A172 (cell line): ENCODE results near the gene DIP2A. TPM values are rescaled to one million over a fixed set of nuclear protein-coding genes. Genes with fewer than 3 reads are reported as not detected.
"Not testable (repeated sequence)": the region's sequence is repeated elsewhere in the genome, so short reads cannot be mapped to it uniquely, and the experiment has no call there.

Experiments used
- DNase-seq: peaks from one replicate; pipeline ENCODE4 v3.0.0-alpha.2; 2015; ENCODE audit warnings: low spot score
- total RNA-seq: library from RNA; depleted of rRNA; stranded (reverse); fragments of >200 nt; shearing (Covaris generic); gene quantifications from 2 replicates; pipeline ENCODE4 v1.2.3, GENCODE V29; 2014

The DIP2A gene
- total RNA-seq, 1 experiment from 2014 or later, result 8.9 TPM

GRCh38 chr21:46527393-46527792, 68.7 kb downstream of the DIP2A start:
- not testable (repeated sequence) for DNase-seq

GRCh38 chr21:46527801-46528200, 69.1 kb downstream of the DIP2A start:
- DNase-seq, result no peak

GRCh38 chr21:46532080-46532479, 73.4 kb downstream of the DIP2A start:
- DNase-seq, result no peak

GRCh38 chr21:46537026-46537425, 78.3 kb downstream of the DIP2A start:
- no peak for DNase-seq

- no peak for DNase-seq
Measured at GRCh38 chr21:46538262-46538661, 79.6 kb downstream of the DIP2A start.

GRCh38 chr21:46538851-46539666, 80.4 kb downstream of the DIP2A start:
- DNase-seq, result no peak

- DNase-seq, result no peak
Measured at GRCh38 chr21:46540087-46540710, 81.5 kb downstream of the DIP2A start.

- no peak for DNase-seq
Measured at GRCh38 chr21:46542588-46543124, 84.0 kb downstream of the DIP2A start.

GRCh38 chr21:46543306-46543705, 84.6 kb downstream of the DIP2A start:
- DNase-seq, result no peak

GRCh38 chr21:46544003-46544402, 85.3 kb downstream of the DIP2A start:
- DNase-seq, result no peak

- no peak for DNase-seq
Measured at GRCh38 chr21:46544824-46545223, 86.1 kb downstream of the DIP2A start.

- no peak for DNase-seq
Measured at GRCh38 chr21:46545363-46545762, 86.7 kb downstream of the DIP2A start.

- DNase-seq, result no peak
Measured at GRCh38 chr21:46545911-46546310, 87.2 kb downstream of the DIP2A start.

- DNase-seq, result no peak
Measured at GRCh38 chr21:46546799-46547198, 88.1 kb downstream of the DIP2A start.

GRCh38 chr21:46549650-46550049, 91.0 kb downstream of the DIP2A start:
- no peak for DNase-seq

- DNase-seq, result no peak
Measured at GRCh38 chr21:46550116-46550941, 91.6 kb downstream of the DIP2A start.

- no peak for DNase-seq
Measured at GRCh38 chr21:46551636-46552241, 93.0 kb downstream of the DIP2A start.

- no peak for DNase-seq
Measured at GRCh38 chr21:46552274-46552673, 93.6 kb downstream of the DIP2A start.

GRCh38 chr21:46552865-46553379, 94.2 kb downstream of the DIP2A start:
- no peak for DNase-seq

- no peak for DNase-seq
Measured at GRCh38 chr21:46553993-46554392, 95.3 kb downstream of the DIP2A start.

- DNase-seq, result no peak
Measured at GRCh38 chr21:46554431-46555224, 95.9 kb downstream of the DIP2A start.
